ENCODE data around the gene GPR173.

DNA sequence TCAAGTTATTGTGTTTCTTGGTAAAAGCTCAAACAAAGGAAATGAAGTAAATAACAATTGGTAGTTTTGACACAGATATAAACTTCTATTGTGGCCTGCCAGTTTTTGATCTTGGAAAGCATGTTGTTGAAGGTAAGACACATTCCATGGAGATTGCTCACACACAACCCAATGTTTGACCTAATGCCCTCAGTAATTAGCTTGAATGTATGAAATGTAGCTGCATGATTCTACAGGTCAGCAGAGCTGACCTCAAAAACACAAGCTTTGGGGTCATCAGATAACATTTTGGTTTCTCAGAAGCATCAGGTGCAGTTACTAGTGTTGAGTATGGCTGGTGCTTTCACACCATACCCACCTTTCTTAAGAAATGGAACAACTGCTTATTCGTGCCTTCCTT lies 16.5 kb downstream of the GPR173 start:
- TF ChIP-seq, protein P1, sequence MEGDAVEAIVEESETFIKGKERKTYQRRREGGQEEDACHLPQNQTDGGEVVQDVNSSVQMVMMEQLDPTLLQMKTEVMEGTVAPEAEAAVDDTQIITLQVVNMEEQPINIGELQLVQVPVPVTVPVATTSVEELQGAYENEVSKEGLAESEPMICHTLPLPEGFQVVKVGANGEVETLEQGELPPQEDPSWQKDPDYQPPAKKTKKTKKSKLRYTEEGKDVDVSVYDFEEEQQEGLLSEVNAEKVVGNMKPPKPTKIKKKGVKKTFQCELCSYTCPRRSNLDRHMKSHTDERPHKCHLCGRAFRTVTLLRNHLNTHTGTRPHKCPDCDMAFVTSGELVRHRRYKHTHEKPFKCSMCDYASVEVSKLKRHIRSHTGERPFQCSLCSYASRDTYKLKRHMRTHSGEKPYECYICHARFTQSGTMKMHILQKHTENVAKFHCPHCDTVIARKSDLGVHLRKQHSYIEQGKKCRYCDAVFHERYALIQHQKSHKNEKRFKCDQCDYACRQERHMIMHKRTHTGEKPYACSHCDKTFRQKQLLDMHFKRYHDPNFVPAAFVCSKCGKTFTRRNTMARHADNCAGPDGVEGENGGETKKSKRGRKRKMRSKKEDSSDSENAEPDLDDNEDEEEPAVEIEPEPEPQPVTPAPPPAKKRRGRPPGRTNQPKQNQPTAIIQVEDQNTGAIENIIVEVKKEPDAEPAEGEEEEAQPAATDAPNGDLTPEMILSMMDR (IDR thresholded peaks at IDR 0.05), result no peak
- no peak for TF ChIP-seq POLR2AphosphoS5 (IDR thresholded peaks at IDR 0.05)
- no peak for TF ChIP-seq POLR2A (IDR thresholded peaks at IDR 0.05)
